T-helper 1 cell (primary cell): ENCODE results near the gene NAXD.
"Not testable (repeated sequence)": the region's sequence is repeated elsewhere in the genome, so short reads cannot be mapped to it uniquely, and the experiment has no call there.

Experiments used
- DNase-seq, 5 donors: peaks; one replicate each; pipeline ENCODE4 v3.0.0-alpha.2; 2012 to 2020

NAXD gene

DNA sequence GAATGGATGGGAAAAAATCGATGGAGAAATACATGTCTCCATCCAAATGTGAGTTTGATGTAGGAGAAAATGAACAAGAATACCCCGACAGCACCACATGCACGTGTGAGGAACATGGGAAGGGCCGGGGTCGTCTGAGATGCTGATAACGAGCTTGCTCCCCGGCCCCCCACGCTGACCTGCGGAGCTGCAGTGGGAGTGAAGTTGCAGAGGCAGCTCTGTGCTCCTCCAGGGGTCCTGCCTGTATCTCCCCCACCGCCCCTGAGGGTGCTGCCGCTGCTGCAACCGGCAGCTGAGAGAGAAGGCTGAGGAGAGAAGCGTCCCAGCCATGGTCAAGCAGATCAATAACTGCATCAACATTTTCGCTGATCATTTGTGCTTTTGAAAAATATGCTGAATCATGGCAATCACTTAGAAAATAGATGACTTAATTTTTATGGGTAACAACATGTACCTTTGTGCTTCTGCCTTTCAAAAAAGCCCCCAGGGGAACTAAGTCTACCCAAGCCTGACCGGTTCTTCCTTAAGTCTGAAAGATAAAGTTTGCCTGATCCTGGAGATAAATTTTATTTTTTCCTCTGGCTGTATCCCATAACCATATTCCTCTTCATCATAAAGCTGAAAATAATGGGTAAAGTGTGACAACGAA is 18.2 kb upstream of the NAXD start:
- no peak for DNase-seq

DNA sequence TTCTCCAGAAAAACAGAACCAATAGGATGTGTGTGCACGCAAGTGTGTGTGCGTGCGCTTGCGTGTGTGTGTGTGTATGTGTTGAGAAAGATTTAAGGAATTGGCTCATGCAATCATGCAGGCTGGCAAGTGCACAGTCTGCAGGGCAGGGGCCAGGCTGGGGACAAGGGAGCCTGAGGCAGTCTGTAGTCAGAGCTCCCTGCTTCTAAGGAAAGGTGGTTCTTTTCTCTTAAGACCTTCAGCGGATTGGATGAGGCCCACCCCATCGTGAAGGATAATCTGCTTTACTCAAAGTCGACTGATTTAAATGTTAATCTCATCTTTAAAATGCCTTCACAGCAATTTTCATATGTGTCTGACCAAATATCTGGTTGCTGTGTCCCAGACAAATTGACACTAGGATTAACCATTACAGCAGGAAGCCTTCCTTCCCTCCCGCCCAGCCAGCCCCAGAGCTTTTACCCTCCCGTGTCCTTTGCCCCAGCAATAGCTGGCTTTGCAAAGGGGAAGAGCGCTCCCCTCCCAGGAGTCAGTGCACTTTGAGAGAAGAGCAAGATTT is 15.0 kb upstream of the NAXD start:
- DNase-seq, result no peak

DNA sequence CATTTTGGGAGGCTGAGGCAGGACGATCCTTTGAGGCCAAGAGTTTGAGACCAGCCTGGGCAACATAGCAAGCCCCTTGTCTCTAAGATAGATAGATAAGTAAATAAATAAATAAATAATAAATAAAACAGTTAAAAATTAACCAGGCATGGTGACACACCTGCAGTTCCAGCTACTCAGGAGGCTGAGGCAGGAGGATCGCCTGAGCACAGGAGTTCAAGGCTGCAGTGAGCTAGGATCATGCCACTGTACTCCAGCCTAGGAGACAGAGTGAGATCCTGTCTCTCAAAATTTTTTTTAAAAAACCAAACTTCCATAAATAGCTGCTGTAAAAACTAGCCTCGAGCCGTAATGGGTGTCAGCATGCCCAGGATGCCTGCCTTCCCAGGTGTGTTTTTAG is 14.4 kb upstream of the NAXD start:
- no peak for DNase-seq

DNA sequence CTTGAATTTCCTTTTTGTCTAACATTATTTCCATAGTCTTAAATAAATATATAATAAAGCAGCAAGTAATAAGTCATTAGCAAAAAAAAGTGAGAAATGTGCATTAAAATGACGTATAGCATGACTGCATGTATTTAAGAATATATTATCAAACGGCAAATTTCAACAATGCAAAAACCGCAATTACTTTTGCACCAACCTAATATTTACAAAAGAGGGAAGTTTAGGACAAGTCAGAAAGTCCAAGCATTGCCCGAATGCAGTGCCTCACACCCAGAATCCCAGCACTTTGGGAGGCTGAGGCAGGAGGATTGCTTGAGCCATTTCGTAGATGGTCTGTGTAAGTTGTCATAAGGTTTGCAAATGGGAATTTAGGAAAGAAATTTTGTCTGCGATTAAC is 10.2 kb upstream of the NAXD start:
- no peak for DNase-seq

DNA sequence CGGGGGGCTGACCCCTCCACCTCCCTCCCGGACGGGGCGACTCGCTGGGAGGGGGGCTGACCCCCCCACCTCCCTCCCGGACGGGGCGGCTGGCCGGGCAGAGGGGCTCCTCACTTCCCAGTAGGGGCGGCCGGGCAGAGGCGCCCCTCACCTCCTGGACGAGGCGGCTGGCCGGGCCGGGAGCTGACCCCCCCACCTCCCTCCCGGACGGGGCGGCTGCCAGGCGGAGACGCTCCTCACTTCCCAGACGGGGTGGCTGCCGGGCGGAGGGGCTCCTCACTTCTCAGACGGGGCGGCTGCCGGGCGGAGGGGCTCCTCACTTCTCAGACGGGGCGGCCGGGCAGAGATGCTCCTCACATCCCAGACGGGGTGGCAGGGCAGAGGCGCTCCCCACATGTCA is 9.1 kb upstream of the NAXD start:
- not testable (repeated sequence) for DNase-seq

DNA sequence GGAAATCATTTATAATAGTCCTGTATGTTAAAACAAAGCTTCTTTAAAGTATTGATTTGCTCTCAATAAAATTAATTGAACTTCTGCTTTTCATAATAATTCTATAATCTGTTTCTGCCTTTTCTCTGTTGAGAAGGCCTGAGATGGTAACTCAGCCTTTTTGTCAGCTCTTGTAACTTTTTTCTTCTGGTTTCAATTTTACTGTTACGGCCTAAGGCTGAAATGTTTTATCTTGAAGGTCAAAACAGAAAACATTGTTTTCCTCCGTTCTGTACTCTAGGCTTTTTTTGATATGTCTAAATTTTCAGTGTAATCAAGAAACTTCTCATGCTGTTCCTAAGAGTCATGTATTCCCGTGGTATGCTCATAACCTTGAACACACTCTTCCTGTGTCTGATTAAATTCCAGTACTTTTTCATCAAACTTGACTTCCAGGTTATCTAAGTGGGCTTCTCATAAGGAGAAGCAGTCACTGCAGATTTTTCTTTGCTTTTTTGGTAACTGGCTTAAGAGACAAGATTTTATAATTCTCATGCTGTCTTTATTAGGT is 7.6 kb upstream of the NAXD start:
- DNase-seq, result no peak

DNA sequence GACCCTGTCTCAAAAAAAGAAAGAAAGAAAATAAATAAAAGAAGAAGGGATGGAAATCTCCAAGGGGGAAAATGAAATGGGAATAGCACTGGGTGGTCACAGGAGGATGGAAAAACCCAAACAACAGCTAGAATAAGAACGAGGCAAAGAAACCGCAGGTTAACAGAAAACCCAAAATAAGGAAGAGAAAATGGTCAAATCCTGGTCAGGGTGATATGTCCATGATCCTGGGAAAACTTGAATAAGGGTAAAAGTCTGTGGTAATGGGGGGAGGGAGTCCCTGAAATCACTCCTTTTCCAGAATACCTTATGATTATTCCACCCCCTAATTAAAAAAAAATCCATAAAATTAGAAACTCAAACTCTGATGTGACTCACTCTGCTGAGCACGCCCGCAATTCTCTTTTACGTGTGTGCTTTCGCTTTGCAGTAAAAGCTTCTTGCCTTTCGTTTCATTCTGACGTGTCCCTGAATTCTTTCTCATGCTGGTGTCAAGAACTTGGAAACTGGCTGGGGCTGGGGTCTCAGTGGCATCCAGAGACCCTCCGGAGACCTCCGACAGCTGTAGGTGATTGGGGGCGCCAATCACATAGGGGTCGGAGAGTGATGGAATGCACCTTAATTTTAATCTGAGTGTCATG is 4.3 kb upstream of the NAXD start:
- peak in 1 of 5 donors; percentile 49 for DNase-seq

DNA sequence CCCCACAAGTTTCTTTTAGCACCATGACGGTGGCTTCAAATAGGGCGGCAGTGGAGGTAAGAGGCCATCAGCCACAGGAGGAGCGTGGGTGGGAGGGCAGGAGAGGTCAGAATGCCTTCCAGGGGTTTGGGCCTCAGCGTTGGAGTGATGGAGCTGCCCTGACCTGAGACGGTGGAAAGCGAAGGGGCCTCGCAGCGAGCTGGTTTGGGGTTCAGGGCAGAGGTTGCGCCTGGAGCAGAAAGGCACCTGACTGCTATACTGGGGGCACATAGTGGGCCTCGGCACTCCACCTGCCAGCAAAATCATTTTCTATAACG is 382 bp upstream of the NAXD start:
- no peak for DNase-seq

DNA sequence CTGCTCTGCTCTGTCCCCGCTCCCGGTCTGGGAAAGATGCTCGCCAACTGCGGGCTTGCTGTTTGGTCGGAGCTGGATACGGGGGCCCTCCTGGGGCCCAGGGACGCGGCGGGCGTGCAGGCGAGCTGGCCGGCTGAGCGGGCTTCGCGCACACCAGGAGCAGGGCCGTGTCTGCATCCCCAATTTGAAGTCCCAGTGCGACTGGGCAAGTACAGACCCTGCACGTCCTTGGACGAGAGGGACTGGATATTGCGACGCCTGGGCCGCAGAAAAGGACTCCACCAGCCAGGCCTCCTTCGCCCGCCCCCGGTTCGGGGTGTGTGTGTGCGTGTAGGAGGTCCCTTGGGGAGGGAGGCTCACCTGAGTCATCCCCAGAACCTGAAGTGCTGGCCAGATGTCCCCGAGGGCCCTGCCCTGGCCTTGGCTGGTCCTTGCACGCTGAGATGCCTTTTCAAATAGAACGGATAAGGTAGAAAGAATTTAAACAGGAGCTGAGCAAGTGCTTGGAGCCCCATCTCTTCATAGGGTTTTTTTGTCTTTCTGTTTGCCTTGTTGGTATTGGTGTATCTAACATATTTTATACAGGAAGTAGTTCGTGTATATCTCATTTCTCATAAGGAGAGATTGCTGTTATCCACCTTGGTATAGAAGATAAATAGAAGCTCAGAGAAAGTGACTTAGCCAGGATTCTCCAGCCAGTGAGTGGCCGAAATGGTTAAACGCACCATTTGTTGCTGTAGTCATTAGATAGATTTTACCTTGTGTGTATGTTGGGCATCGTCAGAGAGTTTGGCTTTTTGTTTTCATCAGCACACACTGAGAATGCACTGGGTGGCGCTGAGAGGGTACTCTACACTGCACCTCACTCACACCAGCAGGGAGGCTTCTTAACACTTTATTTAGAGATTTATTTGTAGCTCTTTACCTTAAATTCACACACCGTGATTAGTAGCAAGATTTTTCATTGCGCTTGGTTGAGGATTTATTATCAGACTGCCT is 1.1 kb downstream of the NAXD start:
- DNase-seq, result peak in 1 of 5 donors; percentile 42

DNA sequence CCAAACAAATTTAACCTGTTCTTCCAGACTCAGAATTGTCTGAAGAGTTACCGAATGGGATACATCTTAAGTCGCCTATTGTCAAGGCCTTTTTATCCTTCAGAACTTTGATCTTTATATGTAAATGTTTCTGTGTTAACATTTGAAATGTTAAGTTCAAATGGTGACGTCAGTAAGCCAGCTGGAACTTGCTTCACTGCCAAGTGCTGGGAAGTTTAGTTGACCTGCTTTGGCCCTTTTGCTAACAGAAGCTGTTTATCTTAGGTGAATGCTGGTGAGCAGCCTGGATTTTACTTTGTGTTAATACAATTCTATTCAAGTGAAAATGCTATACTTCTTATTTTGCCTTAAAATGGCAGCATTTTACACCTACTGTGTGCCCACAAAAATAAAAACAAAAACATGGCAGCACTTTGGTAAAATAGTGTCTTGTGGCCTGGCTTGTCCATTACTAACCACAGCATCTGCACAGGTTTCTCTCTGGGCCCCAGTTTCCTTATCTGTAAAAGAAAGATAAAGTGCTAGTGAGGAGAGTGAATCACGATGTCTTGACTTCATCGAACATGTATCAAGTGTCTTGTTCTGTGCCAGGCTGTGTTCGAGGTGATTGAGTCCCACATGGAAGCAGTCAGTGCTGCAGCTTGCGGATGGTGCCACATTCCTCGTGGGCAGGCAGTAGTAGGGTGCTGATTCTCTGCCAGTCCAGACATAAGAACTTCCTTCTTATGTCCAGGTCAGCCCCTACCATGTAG is 2.2 kb downstream of the NAXD start:
- no peak for DNase-seq

DNA sequence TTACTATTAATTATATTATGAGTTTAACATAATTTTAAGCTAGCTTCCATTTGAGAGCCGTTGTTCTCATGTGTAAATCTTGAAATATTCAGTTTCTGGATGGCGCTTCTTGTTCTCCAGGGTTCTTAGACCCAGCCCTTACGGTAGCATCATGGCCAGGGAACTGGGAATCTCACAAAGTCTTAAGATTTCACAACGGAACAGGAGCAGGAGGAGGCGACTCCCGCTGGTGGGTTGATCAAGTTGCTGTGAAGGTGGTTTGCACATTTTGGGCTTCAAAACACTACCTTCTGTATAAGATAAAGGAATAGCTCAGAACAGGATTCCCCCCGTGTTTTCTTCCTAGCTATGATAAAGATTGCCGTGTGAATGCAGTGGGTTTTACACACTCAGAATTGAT is 2.8 kb downstream of the NAXD start:
- no peak for DNase-seq

DNA sequence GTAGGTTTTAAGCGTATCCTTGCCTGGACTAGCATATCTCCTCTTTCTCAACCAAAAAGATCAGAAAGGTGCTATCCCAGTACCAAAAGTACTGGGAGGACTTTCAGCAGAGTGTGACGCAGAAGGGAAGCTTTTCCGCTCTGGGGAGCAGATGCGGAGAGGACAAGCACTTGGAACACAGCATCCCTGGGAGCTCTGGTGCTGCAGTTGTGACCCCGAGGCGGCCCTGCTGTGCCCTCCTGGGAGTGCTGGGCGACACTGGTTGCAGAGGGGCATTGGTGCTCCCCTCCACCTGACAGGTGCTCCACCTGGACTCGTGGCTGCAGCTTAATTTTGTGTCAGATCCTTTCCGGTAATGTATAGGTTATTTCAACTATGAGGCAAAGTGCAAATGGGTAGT is 3.4 kb downstream of the NAXD start:
- no peak for DNase-seq

DNA sequence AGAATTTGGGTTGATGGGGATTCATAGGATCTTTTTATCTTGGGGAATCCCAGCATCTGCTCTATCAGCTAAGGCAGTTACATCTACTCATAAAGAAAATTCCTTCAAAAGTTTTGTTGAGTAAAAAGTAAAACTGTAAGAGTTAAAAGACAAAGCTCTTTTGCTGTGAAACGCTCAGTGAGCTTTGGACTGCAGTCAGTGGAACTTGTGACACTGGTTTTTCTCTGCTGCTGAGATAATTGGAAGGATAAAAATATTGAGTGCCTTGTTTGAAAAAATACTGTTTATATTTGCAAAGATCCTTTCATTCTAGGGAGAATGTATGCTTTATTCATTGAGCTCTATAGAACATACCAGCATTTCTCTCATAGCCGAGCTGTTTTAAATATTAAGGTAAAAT is 5.3 kb downstream of the NAXD start:
- DNase-seq, result no peak

DNA sequence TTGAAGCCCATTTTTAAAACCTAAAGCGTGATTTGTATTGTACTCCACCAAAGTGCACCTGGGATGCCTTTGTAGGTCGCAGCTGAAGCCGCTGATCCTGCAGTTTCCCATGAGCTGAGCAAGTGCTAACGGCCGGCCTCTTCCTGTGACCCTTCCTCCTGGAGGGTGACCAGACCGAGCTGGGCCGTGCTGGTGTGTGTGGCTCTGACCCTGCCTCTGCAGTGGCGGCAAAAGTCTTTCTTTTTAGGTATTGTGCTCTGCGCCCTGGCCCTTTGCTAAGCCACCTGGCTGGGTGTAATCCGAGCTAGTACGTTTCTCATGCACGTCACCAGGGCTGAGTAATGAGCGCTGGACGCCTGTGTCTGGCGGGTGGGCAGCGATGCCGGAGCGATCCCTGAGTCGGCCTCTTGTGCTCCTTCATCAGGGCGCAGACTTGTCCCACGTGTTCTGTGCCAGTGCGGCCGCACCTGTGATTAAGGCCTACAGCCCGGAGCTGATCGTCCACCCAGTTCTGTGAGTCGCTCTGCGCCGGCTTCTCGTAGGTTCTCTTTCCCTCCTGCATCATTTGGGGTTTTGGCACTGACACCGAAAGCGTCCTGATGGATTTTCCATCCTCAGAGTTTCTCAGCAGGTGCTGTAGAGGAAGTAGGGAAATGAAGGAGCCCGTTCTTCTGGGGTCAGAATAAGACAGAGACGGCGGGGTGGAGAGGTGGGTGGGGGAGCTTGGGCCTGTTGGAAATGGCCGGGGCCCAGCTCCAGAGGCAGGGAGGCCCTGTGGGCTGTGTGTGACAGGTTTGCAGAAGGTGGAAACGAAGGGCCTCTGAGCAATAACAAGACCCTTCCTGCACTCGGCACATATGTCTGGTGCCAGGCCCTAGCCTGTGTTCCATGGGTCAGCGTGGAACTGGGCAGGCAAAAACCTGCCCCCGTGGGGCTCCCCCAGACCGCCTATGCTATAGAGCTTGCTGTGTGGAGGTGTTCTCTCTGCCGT is 9.7 kb downstream of the NAXD start:
- DNase-seq, result no peak

DNA sequence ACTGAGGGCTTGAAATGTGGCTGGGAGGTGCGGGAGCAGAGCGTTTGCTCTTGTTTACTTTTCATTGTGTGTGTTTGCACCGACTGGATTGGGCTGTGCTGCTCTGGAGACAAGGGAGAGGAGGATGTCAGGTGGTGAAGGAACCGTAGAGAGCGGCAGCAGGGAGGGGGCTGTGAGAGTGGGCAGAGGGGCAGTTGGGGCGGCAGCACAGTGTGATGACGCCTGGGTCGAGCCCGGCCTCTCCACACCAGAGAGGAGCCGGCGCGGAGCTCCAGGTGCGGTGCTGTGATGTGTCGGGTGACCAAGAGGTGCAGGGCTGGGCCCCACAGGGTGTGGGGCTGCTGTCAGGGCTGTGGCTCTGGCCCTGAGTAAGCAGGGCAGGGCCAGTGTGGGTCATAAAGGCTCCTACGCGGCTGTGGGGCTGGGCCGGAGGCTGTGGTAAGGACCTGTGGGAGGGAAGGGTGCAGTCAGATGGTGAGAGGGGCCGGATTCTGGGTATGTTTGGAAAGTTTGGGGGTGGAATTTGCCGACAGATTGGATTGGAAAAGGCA is 10.5 kb downstream of the NAXD start:
- DNase-seq, result no peak

DNA sequence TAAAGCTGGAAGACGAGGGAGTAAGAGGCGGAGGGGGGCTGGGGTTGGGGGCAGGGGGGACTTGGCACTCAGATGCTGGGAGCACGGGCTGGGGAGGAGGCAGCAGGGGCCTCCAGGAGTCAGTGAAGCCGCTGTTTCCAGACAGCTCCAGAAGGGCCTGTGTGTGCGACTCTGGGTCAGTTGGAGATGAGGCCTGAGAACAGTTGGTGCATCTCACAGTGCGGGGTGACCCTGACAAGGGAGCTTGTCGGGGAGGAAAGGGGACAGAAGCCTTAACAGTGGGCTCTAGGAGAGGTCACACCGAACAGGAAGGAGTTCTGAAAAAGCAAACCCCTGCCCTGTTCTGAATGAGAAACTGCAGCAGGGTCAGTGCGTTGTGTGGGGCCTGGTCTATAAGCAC is 11.2 kb downstream of the NAXD start:
- DNase-seq, result no peak

DNA sequence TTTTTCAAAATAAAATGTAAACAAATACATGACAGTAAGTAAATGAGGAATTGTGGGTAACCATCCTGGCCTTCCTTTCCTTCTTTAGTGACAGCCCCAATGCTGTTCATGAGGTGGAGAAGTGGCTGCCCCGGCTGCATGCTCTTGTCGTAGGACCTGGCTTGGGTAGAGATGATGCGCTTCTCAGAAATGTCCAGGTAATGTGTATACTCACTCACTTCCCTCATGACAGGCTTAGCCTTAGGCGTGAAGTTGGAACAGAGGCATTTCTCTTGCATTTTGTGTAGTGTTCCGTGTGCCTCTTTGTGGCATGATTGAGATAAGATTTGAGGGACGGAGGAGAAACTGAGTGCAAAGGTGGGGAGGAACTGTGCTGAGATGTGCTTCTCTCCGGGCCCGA is 12.0 kb downstream of the NAXD start:
- no peak for DNase-seq

DNA sequence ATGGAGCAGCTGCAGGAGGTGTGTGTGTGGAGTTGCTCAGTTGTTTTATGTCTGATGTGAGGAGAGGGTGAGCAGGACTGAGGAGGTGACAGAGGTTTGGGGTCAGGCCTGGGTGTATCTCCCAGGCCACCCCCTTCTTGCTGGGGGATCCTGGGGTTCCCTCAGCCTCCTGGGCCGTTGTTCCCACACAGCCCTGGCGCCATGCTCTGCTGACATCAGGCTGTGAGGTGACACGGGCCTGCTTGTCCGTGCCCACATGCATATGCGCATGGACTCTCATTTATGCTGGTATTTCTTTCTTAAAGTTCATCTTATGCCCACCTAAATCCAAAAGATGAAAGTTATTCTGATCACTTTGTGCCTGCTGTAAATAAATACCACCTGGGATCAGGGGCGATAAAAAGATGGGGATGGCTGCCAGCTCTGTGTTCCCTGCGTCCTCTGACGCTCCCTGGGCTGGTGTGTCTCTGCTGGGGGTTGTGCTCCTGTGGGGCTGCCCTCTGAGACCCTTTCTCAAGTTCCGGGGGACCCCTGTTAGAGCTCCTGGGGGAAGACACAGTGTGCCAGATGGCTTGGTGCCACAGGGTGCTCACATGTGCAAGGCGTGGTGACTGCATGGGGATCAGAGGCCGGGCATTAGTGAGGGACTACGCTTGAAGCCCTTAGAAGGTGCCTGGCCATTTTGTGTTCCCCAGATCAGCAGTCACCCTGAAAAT is 12.6 kb downstream of the NAXD start:
- no peak for DNase-seq

DNA sequence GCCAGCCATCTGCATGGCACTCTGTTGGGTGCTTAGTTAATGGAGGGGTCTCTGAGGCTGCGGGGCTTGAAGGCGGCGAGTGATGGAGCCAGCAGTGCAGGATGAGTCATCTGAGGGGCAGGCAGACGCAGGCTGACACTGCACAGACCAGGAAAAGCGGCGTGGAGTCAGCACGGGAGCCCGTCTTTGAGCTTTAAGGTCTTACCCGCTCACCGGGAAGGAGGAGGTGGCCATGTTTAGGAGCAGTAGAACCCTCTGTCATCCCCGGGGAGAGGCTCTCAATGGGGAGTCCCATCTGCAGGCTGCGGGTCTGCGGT is 13.1 kb downstream of the NAXD start:
- no peak for DNase-seq

DNA sequence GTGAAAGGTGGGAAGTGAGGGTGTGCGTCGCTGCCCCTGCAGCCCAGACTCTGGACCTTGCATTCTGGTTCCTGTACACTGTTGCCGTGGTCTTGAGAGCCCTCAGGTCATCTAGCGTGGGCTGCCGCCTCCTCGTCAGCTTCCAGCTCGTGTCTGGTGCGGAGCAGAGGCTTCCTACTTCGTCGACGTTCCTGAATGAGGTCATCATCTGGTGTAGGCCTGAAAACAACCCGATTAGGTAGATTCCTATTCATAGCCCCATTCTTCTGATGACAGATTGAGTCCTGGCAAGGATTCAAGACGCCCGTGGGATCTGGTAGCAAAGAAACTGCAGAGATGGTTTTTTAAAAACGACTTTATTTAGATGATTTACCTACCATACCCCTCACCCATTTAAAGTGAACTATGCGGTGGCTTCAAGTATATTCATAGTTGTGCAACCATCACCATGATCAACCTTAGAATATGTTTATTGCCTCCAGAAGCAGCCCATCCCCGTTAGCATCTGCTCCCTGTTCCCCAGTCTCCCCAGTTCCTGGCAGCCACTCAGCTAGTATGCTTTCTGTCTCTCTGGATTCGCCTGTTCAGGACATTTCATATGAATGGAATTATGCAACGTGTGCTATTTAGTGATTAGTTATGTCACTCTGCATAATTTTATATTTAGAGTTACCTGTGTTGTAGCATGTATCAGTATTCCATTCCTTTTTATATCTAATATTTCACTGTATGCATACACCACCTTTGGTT is 13.8 kb downstream of the NAXD start:
- DNase-seq, result no peak
